ENCODE data around the gene TRIM33.
"Not testable (repeated sequence)": the region's sequence is repeated elsewhere in the genome, so short reads cannot be mapped to it uniquely, and the experiment has no call there.

TRIM33 gene

DNA sequence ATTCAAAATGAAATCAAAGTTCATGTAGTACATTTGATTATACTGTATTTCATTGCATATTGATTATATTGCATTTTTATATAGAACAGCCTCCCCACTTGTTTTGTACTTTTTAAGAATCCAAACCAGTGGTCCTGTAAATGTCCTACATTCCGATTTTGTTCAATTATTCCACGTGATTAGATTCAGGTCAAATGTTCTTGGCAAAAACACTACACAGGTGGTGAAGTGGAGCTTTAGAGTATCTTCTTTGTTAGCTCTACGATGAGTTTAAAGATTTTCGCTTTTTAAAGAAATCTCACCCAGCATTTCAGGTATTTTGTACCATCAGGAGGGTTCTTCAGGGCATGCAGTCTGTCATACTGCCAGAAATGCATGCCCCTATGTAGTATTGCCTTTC, 120.6 kb downstream of the TRIM33 start:
- no peak for DNase-seq

GRCh38 chr1:114388432-114389003, 122.5 kb downstream of the TRIM33 start:
- no peak for DNase-seq

- not testable (repeated sequence) for DNase-seq
These were observed 123.4 kb downstream of the TRIM33 start for GRCh38 chr1:114387585-114387984.

GRCh38 chr1:114387010-114387360, 124.0 kb downstream of the TRIM33 start:
- DNase-seq: no peak

DNA sequence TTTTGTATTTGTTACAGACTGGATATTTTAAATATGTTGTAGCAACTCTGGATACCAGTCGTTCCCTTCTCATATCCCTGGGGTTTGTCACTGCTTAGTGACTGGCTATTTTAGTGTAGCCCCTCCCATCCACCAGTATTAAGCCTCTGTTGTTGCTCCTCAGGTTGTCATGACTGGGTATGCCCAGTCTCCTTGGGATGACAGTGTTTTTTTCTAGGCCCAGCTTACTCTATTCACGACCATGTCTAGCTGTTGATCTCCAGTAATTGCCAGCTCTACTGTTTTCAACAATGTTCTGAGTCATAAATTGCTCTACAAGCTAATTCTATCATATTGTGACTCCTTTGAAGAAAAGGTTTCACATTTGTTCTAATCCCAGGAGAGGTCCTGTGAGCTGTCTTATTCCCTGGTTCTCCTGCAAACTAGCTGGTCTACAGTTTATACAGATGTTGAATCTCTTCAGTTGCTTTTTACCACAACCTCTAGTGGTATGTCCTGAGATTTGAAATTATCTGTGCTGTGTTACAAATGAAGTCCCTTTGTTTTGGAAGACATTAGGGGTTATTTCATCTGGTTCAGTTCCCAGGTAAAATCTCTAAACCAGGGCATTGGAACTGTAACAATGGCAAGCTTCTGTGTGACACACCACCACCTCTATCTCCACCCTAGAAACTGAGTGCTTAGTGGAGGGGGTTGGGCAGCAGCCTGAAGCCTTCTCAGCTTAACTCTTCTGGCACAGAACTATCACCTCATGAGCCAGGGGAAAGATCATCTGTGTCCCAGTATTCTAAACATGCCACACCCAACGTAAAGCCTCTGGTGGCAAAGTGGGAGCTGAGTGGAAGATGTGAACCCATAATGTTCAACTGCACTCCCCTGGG, 124.6 kb downstream of the TRIM33 start:
- DNase-seq: no peak

DNA sequence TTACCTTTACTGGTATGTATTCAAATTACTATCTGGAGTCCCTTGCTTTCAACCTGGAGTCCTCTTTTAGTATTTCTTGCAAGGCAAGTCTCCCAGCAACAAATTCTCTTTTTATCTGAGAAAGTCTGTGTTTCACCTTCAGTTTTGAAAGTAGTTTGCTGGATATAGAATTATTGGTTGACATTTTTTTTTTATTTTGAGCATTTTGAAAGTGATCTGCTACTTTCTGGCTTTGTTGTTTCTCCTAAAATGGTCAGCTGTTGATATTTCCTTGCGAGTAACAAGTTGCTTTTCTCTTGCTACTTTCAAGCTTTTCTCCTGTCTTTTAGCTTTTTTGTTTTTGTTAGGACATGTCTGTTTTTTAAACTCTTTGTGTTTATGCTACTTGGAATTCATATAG, 126.1 kb downstream of the TRIM33 start:
- no peak for DNase-seq

- no peak for DNase-seq
These were observed 131.0 kb downstream of the TRIM33 start for GRCh38 chr1:114379987-114380386.

- DNase-seq: no peak
These were observed 131.6 kb downstream of the TRIM33 start for GRCh38 chr1:114379358-114379757.

DNA sequence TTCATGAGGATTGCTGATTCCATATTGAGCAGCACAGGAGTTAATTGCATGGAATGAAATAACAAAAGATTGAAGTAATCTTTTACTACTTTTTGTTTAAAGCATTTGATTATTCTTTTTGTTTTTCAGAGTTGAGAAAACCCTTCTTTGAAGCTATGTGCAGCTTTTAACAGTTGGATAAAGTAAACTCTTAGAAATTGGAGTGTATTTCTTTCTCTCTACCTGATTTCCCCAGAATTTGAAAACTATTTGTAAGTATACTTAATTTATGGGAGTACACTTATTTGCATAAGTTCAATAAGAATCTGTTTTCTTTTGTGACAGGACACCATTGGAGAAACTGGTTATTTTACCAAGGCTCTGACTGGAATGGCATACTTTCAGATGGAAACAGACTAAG, 133.6 kb downstream of the TRIM33 start:
- no peak for DNase-seq

- no peak for DNase-seq
These were observed 141.1 kb downstream of the TRIM33 start for GRCh38 chr1:114369930-114370329.

GRCh38 chr1:114369266-114369919, 141.6 kb downstream of the TRIM33 start:
- not testable (repeated sequence) for DNase-seq

DNA sequence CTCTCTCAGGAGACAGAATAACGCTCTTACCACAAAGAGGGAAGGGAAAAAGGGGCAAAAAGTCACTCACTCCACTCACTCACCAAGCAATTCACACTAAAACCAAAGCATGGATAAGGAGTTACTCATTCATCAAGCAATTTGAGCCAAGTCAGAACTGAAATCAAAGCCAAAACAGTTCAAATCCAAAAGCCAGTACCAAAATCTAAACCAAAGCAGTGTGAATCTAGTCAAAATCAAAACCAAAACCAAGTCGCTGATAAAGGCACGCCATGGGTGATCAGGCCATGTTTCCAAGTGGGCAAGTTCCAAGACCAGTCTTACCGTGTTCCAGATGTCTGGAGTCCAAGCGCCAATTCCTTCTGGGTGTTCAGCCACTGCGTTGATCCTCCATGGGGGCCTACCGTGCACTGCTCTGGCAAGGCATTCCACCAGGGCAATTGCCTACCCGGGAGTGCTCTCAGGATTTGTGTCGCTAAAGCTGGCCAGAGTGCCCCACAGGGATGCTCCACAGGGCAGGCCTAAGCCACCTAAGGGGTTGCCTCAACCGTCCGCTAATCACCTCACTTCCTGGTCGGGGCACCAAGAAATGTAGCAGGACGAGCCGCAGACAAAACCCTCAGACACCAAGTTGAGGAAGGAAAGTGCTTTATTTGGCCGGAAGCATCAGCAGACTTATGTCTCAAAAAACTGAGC, 142.3 kb downstream of the TRIM33 start:
- DNase-seq: no peak

GRCh38 chr1:114367810-114368209, 143.2 kb downstream of the TRIM33 start:
- DNase-seq: no peak

DNA sequence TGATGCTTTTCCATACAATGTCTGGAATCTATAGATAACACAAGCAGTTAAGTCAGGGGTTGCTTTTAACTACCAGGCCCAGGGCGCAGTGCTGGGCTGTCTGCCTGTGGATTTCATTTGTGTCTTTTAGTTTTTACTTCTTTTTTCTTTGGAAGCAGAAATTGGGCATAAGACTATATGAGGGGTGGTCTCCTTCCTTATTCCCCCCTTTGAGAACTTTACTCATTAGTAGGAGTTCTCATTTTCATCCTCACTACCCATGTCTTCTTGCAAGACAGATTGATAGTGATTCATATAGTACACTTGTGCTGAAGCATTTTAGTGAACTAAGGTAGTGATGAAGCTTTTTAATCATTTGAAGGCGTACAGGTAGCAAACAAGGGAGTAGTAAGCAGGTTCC, 147.8 kb downstream of the TRIM33 start:
- DNase-seq: not testable (repeated sequence)

DNA sequence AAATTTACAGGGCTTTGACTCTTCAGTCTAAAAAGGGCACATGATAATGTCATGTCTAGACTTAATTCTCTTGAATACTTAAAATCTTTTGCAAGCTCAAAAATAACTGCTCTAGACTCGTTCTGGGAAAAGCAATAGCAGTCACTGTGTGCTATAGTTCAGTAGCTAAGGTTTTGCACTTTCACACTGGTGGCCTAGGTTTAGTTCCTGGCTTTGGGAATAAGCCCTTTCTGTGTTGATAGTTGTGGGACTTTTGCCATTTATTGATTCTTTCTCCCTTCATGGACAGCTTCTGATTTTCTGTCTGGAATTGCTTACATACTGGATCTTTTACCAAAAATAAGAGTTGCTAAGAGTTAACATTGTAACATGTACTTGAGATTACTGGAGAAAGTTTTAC, 151.2 kb downstream of the TRIM33 start:
- DNase-seq: no peak

DNA sequence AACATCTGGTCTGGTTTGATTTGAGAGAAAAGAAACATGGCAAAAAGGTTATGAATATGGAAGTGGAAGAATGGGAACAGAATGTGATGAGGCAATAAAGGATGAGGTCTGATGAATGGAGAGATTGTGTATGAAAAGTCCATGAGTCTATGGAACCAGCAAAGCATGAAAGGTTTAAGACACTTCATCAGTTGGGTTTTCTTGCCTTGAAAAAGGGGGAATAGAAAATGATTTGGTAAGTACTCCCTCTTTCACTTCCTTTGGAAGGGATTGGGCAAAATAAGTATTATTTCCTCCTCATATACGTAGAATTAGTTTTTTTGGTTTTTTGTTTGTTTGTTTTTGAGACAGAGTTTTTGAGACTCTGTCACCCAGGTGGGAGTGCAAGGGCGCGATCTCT, 155.8 kb downstream of the TRIM33 start:
- no peak for DNase-seq

GRCh38 chr1:114353262-114353661, 157.7 kb downstream of the TRIM33 start:
- no peak for DNase-seq

DNA sequence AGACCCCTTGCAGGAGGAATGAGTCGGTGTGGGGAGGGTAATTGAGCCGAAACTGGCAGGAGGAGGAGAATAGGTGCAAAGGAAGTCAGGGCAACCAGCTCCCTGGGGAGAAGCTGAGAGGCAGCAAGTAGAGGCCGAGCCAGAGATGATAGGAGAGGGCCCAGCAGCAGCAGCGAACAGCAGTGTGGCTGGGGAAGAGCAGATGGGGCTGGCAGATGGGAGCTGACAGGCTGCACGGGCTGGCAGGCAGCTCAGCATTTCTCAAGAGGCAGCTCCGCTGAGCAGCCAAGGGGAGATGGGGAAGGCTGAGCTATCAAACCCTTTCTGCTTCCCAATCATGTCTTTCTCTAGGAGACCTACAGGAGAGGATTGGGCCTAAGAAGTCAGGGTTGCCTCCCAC, 158.2 kb downstream of the TRIM33 start:
- no peak for DNase-seq

DNA sequence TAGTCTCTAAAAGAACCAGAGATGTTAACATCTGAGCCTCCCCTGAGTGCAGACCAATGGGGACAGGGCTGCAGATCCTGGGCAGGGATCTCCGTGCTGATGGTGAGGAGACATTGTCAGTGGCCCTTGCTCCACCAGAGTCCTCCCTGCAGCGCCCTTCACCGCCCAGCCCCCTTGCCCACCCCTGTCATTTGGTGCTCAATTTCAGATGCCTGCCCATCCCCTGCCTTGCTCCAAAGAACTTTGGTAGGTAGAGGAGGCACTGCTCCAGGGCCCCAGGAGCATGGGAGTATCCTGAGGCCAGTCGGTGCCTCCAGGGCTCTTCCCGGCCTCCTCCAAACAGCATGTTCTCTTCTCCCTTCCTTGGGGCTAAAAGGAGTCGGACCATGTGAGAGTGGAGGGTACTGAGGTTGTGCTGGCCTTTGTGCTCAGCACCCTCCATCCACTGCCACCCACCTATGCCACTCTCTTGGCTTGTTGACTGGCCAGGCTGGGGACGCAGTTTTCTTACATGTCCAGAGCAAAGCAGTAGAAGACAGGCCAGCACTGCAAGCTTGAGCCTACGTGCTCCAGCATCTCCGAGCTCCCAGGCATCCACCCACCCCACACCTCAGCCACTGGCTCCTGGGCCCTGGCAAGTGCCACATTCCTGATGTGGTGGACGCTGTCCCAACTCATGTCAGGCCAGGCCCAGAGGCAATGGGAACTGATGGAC, 160.1 kb downstream of the TRIM33 start:
- DNase-seq: no peak

GRCh38 chr1:114349891-114350605, 161.0 kb downstream of the TRIM33 start:
- DNase-seq: no peak

DNA sequence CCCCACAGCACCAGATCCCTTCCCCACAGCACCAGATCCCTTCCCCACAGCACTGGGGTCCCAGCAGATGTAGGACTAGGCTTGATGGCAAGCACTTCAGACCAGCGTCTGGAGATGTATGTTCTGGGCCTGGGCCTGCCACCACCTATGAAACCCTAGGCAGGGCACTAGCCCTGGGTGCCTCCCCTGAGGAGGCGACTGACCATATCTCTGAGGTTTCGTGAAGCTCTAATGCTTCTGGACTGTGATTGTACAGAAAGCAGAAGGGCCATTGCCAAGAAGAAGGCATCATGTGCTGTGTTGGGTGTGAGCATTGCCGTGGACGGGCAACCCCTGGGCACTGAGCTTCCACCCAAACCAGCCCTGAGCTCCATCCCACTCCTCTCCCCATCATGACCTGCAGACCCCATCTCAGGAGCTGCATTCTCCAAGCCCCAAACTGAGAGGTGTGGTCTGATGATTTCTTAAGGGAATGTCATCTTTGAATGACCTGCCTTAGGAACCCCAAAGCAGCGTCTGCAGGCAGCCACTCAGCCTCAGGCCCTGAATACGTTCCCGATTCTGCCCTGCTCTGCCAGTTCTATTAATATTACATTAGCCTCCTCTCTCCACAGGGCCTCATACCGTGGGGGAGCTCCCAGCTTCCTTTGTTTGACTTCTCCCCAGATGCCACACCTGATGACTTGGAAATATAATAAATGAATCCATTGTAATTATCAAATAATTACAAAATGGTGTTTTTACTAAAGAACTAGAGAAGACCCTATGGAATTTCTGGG, 163.4 kb downstream of the TRIM33 start:
- DNase-seq: no peak

Measured in NCI-H2081 treated with DMSO at 0.1 percent for 48 hours (cell line).